Neutrophil (primary cell): ENCODE results near the gene WSB1.

Experiments used
- H3K27ac ChIP-seq: fragments of 200-600 bp; sonication (generic); 2 replicates; pipeline ENCODE4 v1.5.1; 2016; ENCODE audit warnings: mild to moderate bottlenecking, moderate library complexity
- H3K27me3 ChIP-seq: fragments of 200-600 bp; sonication (generic); 2 replicates; pipeline ENCODE4 v1.6.0; 2016; ENCODE audit warnings: mild to moderate bottlenecking
- H3K36me3 ChIP-seq: fragments of 200-600 bp; sonication (generic); 2 replicates; pipeline ENCODE4 v1.5.1; 2017
- H3K4me1 ChIP-seq, 2 experiments: fragments of 200-600 bp in 1 of 2; sonication (generic) in 1 of 2; 1 replicate in 1 of 2; 2 replicates in 1 of 2; pipeline versions ENCODE4 v1.5.1 to v1.6.1; 2013 to 2016; ENCODE audit warnings: low read depth in 1 of 2, low read length in 1 of 2, mild to moderate bottlenecking in 1 of 2, moderate library complexity in 1 of 2; ENCODE audit not compliant: control insufficient read depth in 1 of 2, insufficient read depth in 1 of 2
- H3K4me3 ChIP-seq, 2 experiments: fragments of 200-600 bp in 1 of 2; sonication (generic) in 1 of 2; 1 replicate in 1 of 2; 2 replicates in 1 of 2; pipeline ENCODE4 v1.5.1; 2013 to 2016; ENCODE audit warnings: low read depth in 1 of 2, low read length in 1 of 2, mild to moderate bottlenecking in 1 of 2, moderate library complexity in 1 of 2
- H3K9me3 ChIP-seq: fragments of 200-600 bp; sonication (generic); 2 replicates; pipeline ENCODE4 v1.5.1; 2016
- CTCF ChIP-seq: fragments of 200-600 bp; sonication (generic); IDR thresholded peaks from 2 replicates; pipeline ENCODE4 v1.5.1; 2016; ENCODE audit warnings: antibody characterized with exemption

WSB1 gene

GRCh38 chr17:27352448-27353032 lies 58.6 kb downstream of the WSB1 start:
- Histone ChIP-seq H3K27ac (no peak overlapping the region), H3K36me3 (no peaks in the 10 kb centered on the region), H3K4me3 (no peak overlapping the region), H3K9me3 (no peaks in the 10 kb centered on the region), H3K4me1 (peaks cover 23 to 30% of the 10 kb centered on the region in 2 experiments), H3K27me3 (peaks cover 5% of the 10 kb centered on the region)
- TF ChIP-seq CTCF: no peak

- Histone ChIP-seq H3K36me3 (no peaks in the 10 kb centered on the region), H3K4me3 (peak overlapping the region in 1 of 2 experiments; percentile 60), H3K4me1 (peaks cover 20 to 27% of the 10 kb centered on the region in 2 experiments), H3K9me3 (no peaks in the 10 kb centered on the region), H3K27me3 (peaks cover 5% of the 10 kb centered on the region), H3K27ac (no peak overlapping the region)
- TF ChIP-seq CTCF: no peak
Measured at GRCh38 chr17:27353033-27353460, 59.1 kb downstream of the WSB1 start.

- no peak overlapping the region for H3K27ac ChIP-seq
- H3K27me3 ChIP-seq: peaks cover 5% of the 10 kb centered on the region
- peak overlapping the region; percentile 57 to 60 for H3K4me3 ChIP-seq
- no peaks in the 10 kb centered on the region for H3K36me3 ChIP-seq
- no peaks in the 10 kb centered on the region for H3K9me3 ChIP-seq
- TF ChIP-seq CTCF: peak; percentile 93
- H3K4me1 ChIP-seq: peaks cover 15 to 22% of the 10 kb centered on the region in 2 experiments
Measured at GRCh38 chr17:27353461-27354050, 59.6 kb downstream of the WSB1 start.

- TF ChIP-seq CTCF: no peak
- Histone ChIP-seq H3K9me3 (no peaks in the 10 kb centered on the region), H3K27me3 (peaks cover 5% of the 10 kb centered on the region), H3K4me1 (peaks cover 11 to 17% of the 10 kb centered on the region in 2 experiments), H3K27ac (no peak overlapping the region), H3K36me3 (no peaks in the 10 kb centered on the region), H3K4me3 (peak overlapping the region; percentile 57 to 60)
Measured at GRCh38 chr17:27354051-27354490, 60.2 kb downstream of the WSB1 start.

- no peak for TF ChIP-seq CTCF
- Histone ChIP-seq H3K9me3 (no peaks in the 10 kb centered on the region), H3K4me1 (peaks cover 11 to 17% of the 10 kb centered on the region in 2 experiments), H3K36me3 (no peaks in the 10 kb centered on the region), H3K4me3 (peak overlapping the region in 1 of 2 experiments; percentile 57), H3K27me3 (peaks cover under 1% of the 10 kb centered on the region), H3K27ac (no peak overlapping the region)
Measured at GRCh38 chr17:27354491-27355081, 60.7 kb downstream of the WSB1 start.
